ENCODE results near the gene RECQL5. TPM values are rescaled to one million over a fixed set of nuclear protein-coding genes. Genes with fewer than 3 reads are reported as not detected.

RECQL5 gene
- polyA plus RNA-seq, 1 donor (not counting 4 experiments of a cell fraction or from before 2014, with no cell fraction given) = 11.9 TPM

GRCh38 chr17:75612906-75613626 is 53.9 kb downstream of the RECQL5 start:
- FAIRE-seq (no peak), DNase-seq (ENCODE audit: low read depth, low spot score) (no peak)
- no peak overlapping the region for H2AFZ ChIP-seq (ENCODE audit: control insufficient read depth, low read length)
- no peak overlapping the region for H3K4me2 ChIP-seq (ENCODE audit: control insufficient read depth, extremely low read depth, insufficient read depth, low read depth, low read length)
- no peaks in the 10 kb centered on the region for H3K79me2 ChIP-seq (ENCODE audit: control insufficient read depth, insufficient read depth, low read length)
- H3K27me3 ChIP-seq (ENCODE audit: control insufficient read depth, extremely low read depth, insufficient read depth, low read length) = peaks cover 3% of the 10 kb centered on the region
- dilution Hi-C loops (cut with MboI; ENCODE audit: extremely low pct_ligation_motif_present, low sequenced_read_pairs) = no loop called here
- no peaks in the 10 kb centered on the region for H4K20me1 ChIP-seq (ENCODE audit: control insufficient read depth, extremely low read depth, insufficient read depth, low read length)
- no peaks in the 10 kb centered on the region for H3K9me1 ChIP-seq (ENCODE audit: control insufficient read depth, extremely low read depth, insufficient read depth, low read length)
- no peaks in the 10 kb centered on the region for H3K36me3 ChIP-seq (ENCODE audit: control insufficient read depth in 2 of 2, extremely low read depth in 1 of 2, insufficient read depth in 2 of 2, low read length in 2 of 2)
- TF ChIP-seq EZH2 (IDR thresholded peaks at IDR 0.05; ENCODE audit: low read length) (no peak), CTCF (optimal IDR thresholded peaks at IDR 0.05 in 1 of 3, IDR thresholded peaks at IDR 0.05 in 1 of 3, conservative IDR thresholded peaks at IDR 0.05 in 1 of 3; ENCODE audit: extremely low read depth in 1 of 3, insufficient read depth in 2 of 3, low read length in 3 of 3) (no peak)
- no peaks in the 10 kb centered on the region for H3K9me3 ChIP-seq (ENCODE audit: control insufficient read depth, low read depth, low read length)
- H3K4me3 ChIP-seq (ENCODE audit: control insufficient read depth in 2 of 3, extremely low read depth in 1 of 3, insufficient read depth in 2 of 3, low read depth in 1 of 3, low read length in 3 of 3) = no peak overlapping the region
- no peak overlapping the region for H3K27ac ChIP-seq (ENCODE audit: control insufficient read depth, insufficient read depth, low read length)
- H3K9ac ChIP-seq (ENCODE audit: control insufficient read depth, extremely low read depth, insufficient read depth, low read length) = no peak overlapping the region
- no peaks in the 10 kb centered on the region for H3K4me1 ChIP-seq (ENCODE audit: control insufficient read depth, extremely low read depth, insufficient read depth, low read length)

GRCh38 chr17:75611851-75612429 is 55.0 kb downstream of the RECQL5 start:
- Histone ChIP-seq H2AFZ (ENCODE audit: control insufficient read depth, low read length) (no peak overlapping the region), H3K79me2 (ENCODE audit: control insufficient read depth, insufficient read depth, low read length) (no peaks in the 10 kb centered on the region), H3K9ac (ENCODE audit: control insufficient read depth, extremely low read depth, insufficient read depth, low read length) (no peak overlapping the region), H3K4me1 (ENCODE audit: control insufficient read depth, extremely low read depth, insufficient read depth, low read length) (no peaks in the 10 kb centered on the region), H3K9me1 (ENCODE audit: control insufficient read depth, extremely low read depth, insufficient read depth, low read length) (no peaks in the 10 kb centered on the region), H3K4me2 (ENCODE audit: control insufficient read depth, extremely low read depth, insufficient read depth, low read depth, low read length) (no peak overlapping the region), H4K20me1 (ENCODE audit: control insufficient read depth, extremely low read depth, insufficient read depth, low read length) (no peaks in the 10 kb centered on the region), H3K36me3 (ENCODE audit: control insufficient read depth in 2 of 2, extremely low read depth in 1 of 2, insufficient read depth in 2 of 2, low read length in 2 of 2) (no peaks in the 10 kb centered on the region), H3K27me3 (ENCODE audit: control insufficient read depth, extremely low read depth, insufficient read depth, low read length) (peaks cover 3% of the 10 kb centered on the region), H3K9me3 (ENCODE audit: control insufficient read depth, low read depth, low read length) (no peaks in the 10 kb centered on the region), H3K4me3 (ENCODE audit: control insufficient read depth in 2 of 3, extremely low read depth in 1 of 3, insufficient read depth in 2 of 3, low read depth in 1 of 3, low read length in 3 of 3) (no peak overlapping the region), H3K27ac (ENCODE audit: control insufficient read depth, insufficient read depth, low read length) (no peak overlapping the region)
- no peak for DNase-seq (ENCODE audit: low read depth, low spot score)
- dilution Hi-C loops (cut with MboI; ENCODE audit: extremely low pct_ligation_motif_present, low sequenced_read_pairs) = no loop called here
- no peak for FAIRE-seq
- TF ChIP-seq CTCF (optimal IDR thresholded peaks at IDR 0.05 in 1 of 3, IDR thresholded peaks at IDR 0.05 in 1 of 3, conservative IDR thresholded peaks at IDR 0.05 in 1 of 3; ENCODE audit: extremely low read depth in 1 of 3, insufficient read depth in 2 of 3, low read length in 3 of 3) = no peak
- TF ChIP-seq EZH2 (IDR thresholded peaks at IDR 0.05; ENCODE audit: low read length) = no peak
